Measurements from ENCODE around the gene PPP1R9B. TPM values are rescaled to one million over a fixed set of nuclear protein-coding genes. Genes with fewer than 3 reads are reported as not detected.

Gene PPP1R9B
- total RNA-seq, 4 donors from 2014 or later, result 20.2 to 46.3 (median 37.5) TPM

DNA sequence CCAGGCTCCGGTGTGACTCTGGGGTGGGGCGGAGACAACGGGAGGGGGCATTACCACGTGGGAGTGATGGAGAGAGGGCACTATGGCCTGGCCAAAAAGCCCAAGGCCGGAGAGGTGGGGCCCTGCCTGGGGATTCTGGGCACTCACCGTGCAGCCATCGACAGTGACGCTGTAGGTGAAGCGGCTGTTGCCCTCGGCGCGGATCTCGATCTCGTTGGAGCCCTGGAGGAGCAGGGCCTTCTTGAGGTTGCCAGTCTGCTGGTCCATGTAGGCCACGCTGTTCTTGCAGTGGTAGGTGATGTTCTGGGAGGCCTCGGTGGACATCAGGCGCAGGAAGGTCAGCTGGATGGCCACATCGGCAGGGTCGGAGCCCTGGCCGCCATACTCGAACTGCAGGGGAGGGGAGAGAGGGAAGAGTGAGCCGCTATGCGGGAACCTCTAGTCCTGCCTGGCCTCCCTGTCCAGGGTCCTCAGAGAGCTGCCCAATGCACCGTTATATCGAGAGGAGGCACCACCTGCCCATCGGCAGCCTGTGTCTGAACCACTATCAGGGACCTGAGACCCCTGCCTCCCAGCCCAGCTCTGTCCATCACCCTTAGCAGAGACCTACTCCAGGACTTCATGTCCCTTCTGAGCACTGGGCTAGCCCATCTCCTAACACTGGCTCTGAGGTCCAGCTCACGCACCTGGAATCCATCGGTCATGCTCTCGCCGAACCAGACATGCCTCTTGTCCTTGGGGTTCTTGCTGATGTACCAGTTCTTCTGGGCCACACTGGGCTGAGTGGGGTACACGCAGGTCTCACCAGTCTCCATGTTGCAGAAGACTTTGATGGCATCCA, 35.4 kb upstream of the PPP1R9B start:
- DNase-seq (ENCODE audit: extremely low spot score), result no peak
- 82% methylated on average over 27 of the region's 31 CpGs for WGBS
- no peaks in the 10 kb centered on the region for H3K9me3 ChIP-seq
- H3K36me3 ChIP-seq, result peaks cover 42 to 59% (median 57%) of the 10 kb centered on the region in 4 donors
- peak overlapping the region; percentile 40 to 81 (median 66) for H3K27ac ChIP-seq (replicated peaks in 1 of 4)
- H3K27me3 ChIP-seq, result no peaks in the 10 kb centered on the region
- TF ChIP-seq POLR2AphosphoS5 (IDR thresholded peaks at IDR 0.05) (no peak), POLR2A (IDR thresholded peaks at IDR 0.05; ENCODE audit: low read depth) (no peak), EP300 (IDR thresholded peaks at IDR 0.05) (no peak), CTCF (IDR thresholded peaks at IDR 0.05) (no peak)
- H3K4me1 ChIP-seq, result peaks cover 0 to 57% (median 38%) of the 10 kb centered on the region in 4 donors
- intact Hi-C loops (cut with DNase I), result no loop called here
- no peak overlapping the region for H3K4me3 ChIP-seq

- TF ChIP-seq POLR2AphosphoS5 (IDR thresholded peaks at IDR 0.05) (peak; percentile 57 to 59), POLR2A (IDR thresholded peaks at IDR 0.05; ENCODE audit: low read depth) (no peak)
- Histone ChIP-seq H3K27me3 (no peaks in the 10 kb centered on the region), H3K4me3 (no peak overlapping the region), H3K36me3 (peaks cover 32 to 48% (median 47%) of the 10 kb centered on the region in 4 donors), H3K9me3 (no peaks in the 10 kb centered on the region), H3K4me1 (peaks cover 0 to 54% (median 35%) of the 10 kb centered on the region in 4 donors), H3K27ac (replicated peaks in 1 of 4) (peak overlapping the region; percentile 55 to 81 (median 77))
- DNase-seq (ENCODE audit: extremely low spot score), result no peak
- intact Hi-C loops (cut with DNase I), result no loop called here
- WGBS, result 61% methylated on average over 13 of the region's 19 CpGs
Observed at GRCh38 chr17:50184611-50185398, 34.3 kb upstream of the PPP1R9B start.

DNA sequence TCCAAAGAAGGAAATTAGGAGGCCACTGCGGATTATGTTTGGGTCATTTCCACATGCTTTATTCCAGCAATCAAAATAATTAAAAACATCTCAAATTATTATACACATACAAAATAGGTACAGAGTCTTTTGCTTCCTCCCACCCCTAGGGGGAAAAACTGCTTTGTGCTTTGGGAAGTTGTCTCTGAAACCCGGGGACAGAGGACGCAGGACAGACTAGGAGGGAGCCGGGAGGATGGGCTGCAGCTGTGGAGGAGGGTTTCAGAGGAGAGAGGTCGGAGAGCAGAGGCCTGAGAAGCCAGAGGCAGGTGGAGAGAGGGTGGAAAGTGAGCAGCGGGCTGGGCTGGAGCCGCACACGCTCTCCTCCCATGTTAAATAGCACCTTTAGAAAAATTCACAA, 33.6 kb upstream of the PPP1R9B start:
- Histone ChIP-seq H3K27ac (replicated peaks in 1 of 4) (peak overlapping the region; percentile 55 to 81 (median 77)), H3K36me3 (peaks cover 26 to 41% (median 39%) of the 10 kb centered on the region in 4 donors), H3K27me3 (no peaks in the 10 kb centered on the region), H3K4me3 (no peak overlapping the region), H3K4me1 (peaks cover 0 to 47% (median 34%) of the 10 kb centered on the region in 4 donors), H3K9me3 (no peaks in the 10 kb centered on the region)
- no peak for TF ChIP-seq POLR2A (IDR thresholded peaks at IDR 0.05; ENCODE audit: low read depth)
- no peak for TF ChIP-seq POLR2AphosphoS5 (IDR thresholded peaks at IDR 0.05)
- no peak for TF ChIP-seq EP300 (IDR thresholded peaks at IDR 0.05)
- TF ChIP-seq CTCF (IDR thresholded peaks at IDR 0.05), result peak in 1 of 3 experiments; percentile 12
- intact Hi-C loops (cut with DNase I), result no loop called here
- DNase-seq (ENCODE audit: extremely low spot score), result no peak
- WGBS, result 40% methylated on average over 8 of the region's 8 CpGs

GRCh38 chr17:50183421-50183994, 33.0 kb upstream of the PPP1R9B start:
- H3K9me3 ChIP-seq, result no peaks in the 10 kb centered on the region
- no peak for TF ChIP-seq CTCF (IDR thresholded peaks at IDR 0.05)
- no peak for TF ChIP-seq POLR2AphosphoS5 (IDR thresholded peaks at IDR 0.05)
- no peak for TF ChIP-seq POLR2A (IDR thresholded peaks at IDR 0.05; ENCODE audit: low read depth)
- no peak for TF ChIP-seq EP300 (IDR thresholded peaks at IDR 0.05)
- WGBS, result 69% methylated on average over 12 of the region's 12 CpGs
- intact Hi-C loops (cut with DNase I), result no loop called here
- peaks cover 21 to 35% (median 34%) of the 10 kb centered on the region in 4 donors for H3K36me3 ChIP-seq
- H3K27me3 ChIP-seq, result no peaks in the 10 kb centered on the region
- no peak for DNase-seq (ENCODE audit: extremely low spot score)
- peak overlapping the region; percentile 55 to 81 (median 77) for H3K27ac ChIP-seq (replicated peaks in 1 of 4)
- peaks cover 2 to 47% (median 38%) of the 10 kb centered on the region in 4 donors for H3K4me1 ChIP-seq
- no peak overlapping the region for H3K4me3 ChIP-seq

All from esophagus muscularis mucosa (tissue), 4 donors.